Measurements from ENCODE around the gene PSTPIP1. TPM values are rescaled to one million over a fixed set of nuclear protein-coding genes. Genes with fewer than 3 reads are reported as not detected.

Gene PSTPIP1
- total and polyA plus RNA-seq, 9 of the 15 experiments (the other 6 are each of a cell fraction or from before 2014, with no cell fraction given), result not detected

DNA sequence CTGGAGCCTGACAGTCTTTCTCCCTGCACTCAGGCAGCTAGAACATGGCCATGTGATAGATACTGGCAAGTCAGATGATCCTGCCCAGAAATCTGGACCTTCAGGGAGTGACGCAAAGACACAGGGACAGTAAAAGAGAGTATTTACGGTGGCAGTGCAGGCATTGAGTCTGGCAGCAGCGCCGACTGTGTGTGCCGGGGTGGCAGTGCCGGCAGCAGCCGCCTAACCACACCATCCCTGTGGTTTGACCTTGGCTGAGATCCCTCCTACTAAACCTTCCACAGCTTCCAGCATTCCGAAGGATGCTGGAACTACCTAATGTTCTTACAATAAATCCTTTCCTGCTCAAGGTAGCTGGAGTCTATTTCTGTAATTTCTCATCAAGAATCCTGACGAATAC lies 80.6 kb downstream of the PSTPIP1 start:
- 5% methylated on average over 9 of the region's 9 CpGs for WGBS (ENCODE audit: insufficient coverage, low coverage, missing lambda C conversion rate)
- Histone ChIP-seq H3K4me3 (no peak overlapping the region), H3K4me2 (ENCODE audit: insufficient read depth, low read length) (no peak overlapping the region), H3K36me3 (ENCODE audit: control insufficient read depth, insufficient read depth, low read length) (no peaks in the 10 kb centered on the region), H4K20me1 (replicated peaks; ENCODE audit: control insufficient read depth, insufficient read depth, low read length) (no peaks in the 10 kb centered on the region), H3K9me3 (replicated peaks; ENCODE audit: control insufficient read depth, insufficient read depth, low read depth, low read length) (no peaks in the 10 kb centered on the region), H3K27me3 (ENCODE audit: control insufficient read depth in 2 of 2, insufficient read depth in 2 of 2, low read length in 2 of 2) (peaks cover 13 to 32% of the 10 kb centered on the region in 2 experiments; a peak in 4 of 5 replicates), H3K9me1 (ENCODE audit: control insufficient read depth, insufficient read depth, low read length) (peaks cover 2% of the 10 kb centered on the region), H2AFZ (ENCODE audit: low read depth, low read length) (no peak overlapping the region), H3K4me1 (replicated peaks in 1 of 2; ENCODE audit: control insufficient read depth in 2 of 2, insufficient read depth in 2 of 2, low read length in 2 of 2) (peaks cover 6 to 12% of the 10 kb centered on the region in 2 experiments; a peak in 4 of 5 replicates), H3K27ac (ENCODE audit: extremely low read depth, low read depth, low read length) (no peak overlapping the region), H3K79me2 (ENCODE audit: control insufficient read depth, insufficient read depth, low read length) (peaks cover under 1% of the 10 kb centered on the region; the same call in 1 of the 3 replicates), H3K9ac (ENCODE audit: insufficient read depth in 1 of 2, low read depth in 2 of 2, low read length in 2 of 2) (no peak overlapping the region)
- CTCF ChIA-PET (ENCODE audit: low intra/inter-chr PET ratio), result no interaction called here
- BruUV-seq (replicated peaks), result no TSS peak
- POLR2A ChIA-PET, result no interaction called here
- no peak for FAIRE-seq
- no peak for ATAC-seq
- intact Hi-C loops (cut with micrococcal nuclease) (no loop called here), in situ Hi-C loops (cut with MboI) (no loop called here)
- DNase-seq (ENCODE audit: extremely low read depth in 1 of 4, low spot score in 3 of 4), result no peak
- no peak for TF ChIP-seq POLR2AphosphoS2 (IDR thresholded peaks at IDR 0.05; ENCODE audit: low read length)
- TF ChIP-seq MEF2A (IDR thresholded peaks at IDR 0.05; ENCODE audit: control insufficient read depth, low read depth, low read length), result no peak
- no peak for TF ChIP-seq HIVEP1 (CRISPR knock-in tag; IDR thresholded peaks at IDR 0.05)
- TF ChIP-seq POLR2H (tag; IDR thresholded peaks at IDR 0.05; ENCODE audit: low read depth), result no peak
- no peak for TF ChIP-seq POLR2A (conservative IDR thresholded peaks at IDR 0.05)
- no peak for TF ChIP-seq ZNF830 (CRISPR knock-in tag; IDR thresholded peaks at IDR 0.05)
- TF ChIP-seq SUPT5H (IDR thresholded peaks at IDR 0.05), result no peak
- TF ChIP-seq RFX1 (IDR thresholded peaks at IDR 0.05), result no peak
- TF ChIP-seq, protein P1, sequence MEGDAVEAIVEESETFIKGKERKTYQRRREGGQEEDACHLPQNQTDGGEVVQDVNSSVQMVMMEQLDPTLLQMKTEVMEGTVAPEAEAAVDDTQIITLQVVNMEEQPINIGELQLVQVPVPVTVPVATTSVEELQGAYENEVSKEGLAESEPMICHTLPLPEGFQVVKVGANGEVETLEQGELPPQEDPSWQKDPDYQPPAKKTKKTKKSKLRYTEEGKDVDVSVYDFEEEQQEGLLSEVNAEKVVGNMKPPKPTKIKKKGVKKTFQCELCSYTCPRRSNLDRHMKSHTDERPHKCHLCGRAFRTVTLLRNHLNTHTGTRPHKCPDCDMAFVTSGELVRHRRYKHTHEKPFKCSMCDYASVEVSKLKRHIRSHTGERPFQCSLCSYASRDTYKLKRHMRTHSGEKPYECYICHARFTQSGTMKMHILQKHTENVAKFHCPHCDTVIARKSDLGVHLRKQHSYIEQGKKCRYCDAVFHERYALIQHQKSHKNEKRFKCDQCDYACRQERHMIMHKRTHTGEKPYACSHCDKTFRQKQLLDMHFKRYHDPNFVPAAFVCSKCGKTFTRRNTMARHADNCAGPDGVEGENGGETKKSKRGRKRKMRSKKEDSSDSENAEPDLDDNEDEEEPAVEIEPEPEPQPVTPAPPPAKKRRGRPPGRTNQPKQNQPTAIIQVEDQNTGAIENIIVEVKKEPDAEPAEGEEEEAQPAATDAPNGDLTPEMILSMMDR (IDR thresholded peaks at IDR 0.05 in 2 of 3, conservative IDR thresholded peaks at IDR 0.05 in 1 of 3; ENCODE audit: insufficient read depth in 2 of 3, low read depth in 1 of 3, low read length in 3 of 3), result no peak
- no peak for TF ChIP-seq CCNT2 (IDR thresholded peaks at IDR 0.05; ENCODE audit: borderline replicate concordance, extremely low read depth, insufficient read length, low read depth, low read length)
- TF ChIP-seq RBM14 (IDR thresholded peaks at IDR 0.05; ENCODE audit: borderline replicate concordance, insufficient read depth, low read depth, low read length), result no peak
- TF ChIP-seq FOS (IDR thresholded peaks at IDR 0.05; ENCODE audit: extremely low read depth, insufficient read length), result no peak
- TF ChIP-seq PREB (CRISPR knock-in tag; IDR thresholded peaks at IDR 0.05), result no peak
- no peak for TF ChIP-seq STAT5A (IDR thresholded peaks at IDR 0.05; ENCODE audit: borderline replicate concordance, low read length)

All from K562 (cell line).